ENCODE data around the gene CACNA1G. TPM values are rescaled to one million over a fixed set of nuclear protein-coding genes. Genes with fewer than 3 reads are reported as not detected.

Gene CACNA1G
- total RNA-seq, 2 experiments from 2014 or later: not detected

GRCh38 chr17:50627782-50628601 lies 67.5 kb downstream of the CACNA1G start:
- no peaks in the 10 kb centered on the region for H3K9me2 ChIP-seq (ENCODE audit: insufficient read depth, low read length)
- H3K4me2 ChIP-seq (ENCODE audit: low read length): no peak overlapping the region
- no peaks in the 10 kb centered on the region for H3K36me3 ChIP-seq (ENCODE audit: insufficient read depth, low read length)
- TF ChIP-seq CTCF (conservative IDR thresholded peaks at IDR 0.05; ENCODE audit: low read length) (no peak), EZH2phosphoT487 (IDR thresholded peaks at IDR 0.05; ENCODE audit: borderline replicate concordance, low read depth, low read length) (no peak)
- H3K9me3 ChIP-seq (ENCODE audit: low read length): no peaks in the 10 kb centered on the region
- no peak for DNase-seq (ENCODE audit: low spot score)
- BruUV-seq (replicated peaks): no TSS peak
- no peaks in the 10 kb centered on the region for H3K4me1 ChIP-seq (ENCODE audit: insufficient read depth, low read length, poor library complexity, severe bottlenecking)
- H3K4me3 ChIP-seq (ENCODE audit: low read depth, low read length, poor library complexity, severe bottlenecking): no peak overlapping the region
- H4K20me1 ChIP-seq (ENCODE audit: insufficient read depth, low read length): no peaks in the 10 kb centered on the region
- no peaks in the 10 kb centered on the region for H3K79me2 ChIP-seq (ENCODE audit: insufficient read depth, low read depth, low read length)
- no peak overlapping the region for H3K27ac ChIP-seq (ENCODE audit: low read depth, low read length, poor library complexity, severe bottlenecking)
- intact Hi-C loops (cut with micrococcal nuclease; ENCODE audit: unreplicated experiment): loop anchor here (2.0 kb wide), 1 partner anchor 145 kb away; no protein-coding TSS in a partner anchor
- ChIA-PET CTCF (ENCODE audit: unreplicated experiment) (no interaction called here), POLR2A (interaction anchor here (0.9 kb wide), 1 partner anchor 8 kb away, joined by 4 read pairs; no protein-coding TSS in a partner anchor)
- no peak overlapping the region for H2AFZ ChIP-seq (ENCODE audit: low read length)

DNA sequence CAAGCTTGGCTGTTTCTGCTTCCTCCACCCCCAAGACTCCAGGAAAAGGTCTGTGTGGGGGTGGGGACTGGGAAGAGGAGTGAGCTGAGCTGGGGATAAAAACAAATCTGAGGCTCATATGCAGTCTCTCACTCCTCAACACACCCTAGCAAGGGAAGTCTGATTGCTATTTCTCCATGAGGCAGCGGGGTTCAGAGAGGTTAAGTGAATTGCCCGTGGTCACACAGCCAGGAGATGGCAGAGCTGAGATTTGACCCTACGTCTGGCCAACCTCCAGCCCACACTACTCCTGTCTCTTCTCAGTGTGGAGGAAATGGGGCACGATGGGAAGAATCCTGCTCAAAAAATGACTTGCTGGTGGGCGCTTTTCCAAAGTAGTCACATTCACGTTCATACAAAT lies 69.4 kb downstream of the CACNA1G start:
- no peak overlapping the region for H2AFZ ChIP-seq (ENCODE audit: low read length)
- CTCF ChIA-PET (ENCODE audit: unreplicated experiment): no interaction called here
- H3K79me2 ChIP-seq (ENCODE audit: insufficient read depth, low read depth, low read length): no peaks in the 10 kb centered on the region
- H3K4me1 ChIP-seq (ENCODE audit: insufficient read depth, low read length, poor library complexity, severe bottlenecking): no peaks in the 10 kb centered on the region
- POLR2A ChIA-PET: no interaction called here
- H3K27ac ChIP-seq (ENCODE audit: low read depth, low read length, poor library complexity, severe bottlenecking): no peak overlapping the region
- no TSS peak for BruUV-seq (replicated peaks)
- H3K9me2 ChIP-seq (ENCODE audit: insufficient read depth, low read length): no peaks in the 10 kb centered on the region
- no peak overlapping the region for H3K4me3 ChIP-seq (ENCODE audit: low read depth, low read length, poor library complexity, severe bottlenecking)
- intact Hi-C loops (cut with micrococcal nuclease; ENCODE audit: unreplicated experiment): loop anchor here (1.0 to 5.0 kb wide), 2 partner anchors 65 to 212 kb away; no protein-coding TSS in a partner anchor
- H3K4me2 ChIP-seq (ENCODE audit: low read length): no peak overlapping the region
- no peaks in the 10 kb centered on the region for H3K9me3 ChIP-seq (ENCODE audit: low read length)
- TF ChIP-seq EZH2phosphoT487 (IDR thresholded peaks at IDR 0.05; ENCODE audit: borderline replicate concordance, low read depth, low read length) (no peak), CTCF (conservative IDR thresholded peaks at IDR 0.05; ENCODE audit: low read length) (no peak)
- H3K36me3 ChIP-seq (ENCODE audit: insufficient read depth, low read length): no peaks in the 10 kb centered on the region
- H4K20me1 ChIP-seq (ENCODE audit: insufficient read depth, low read length): no peaks in the 10 kb centered on the region
- DNase-seq (ENCODE audit: low spot score): no peak
